ENCODE data around the gene CMIP. TPM values are rescaled to one million over a fixed set of nuclear protein-coding genes. Genes with fewer than 3 reads are reported as not detected.

CMIP gene
- total RNA-seq, 1 donor from 2014 or later, result 72.7 TPM

DNA sequence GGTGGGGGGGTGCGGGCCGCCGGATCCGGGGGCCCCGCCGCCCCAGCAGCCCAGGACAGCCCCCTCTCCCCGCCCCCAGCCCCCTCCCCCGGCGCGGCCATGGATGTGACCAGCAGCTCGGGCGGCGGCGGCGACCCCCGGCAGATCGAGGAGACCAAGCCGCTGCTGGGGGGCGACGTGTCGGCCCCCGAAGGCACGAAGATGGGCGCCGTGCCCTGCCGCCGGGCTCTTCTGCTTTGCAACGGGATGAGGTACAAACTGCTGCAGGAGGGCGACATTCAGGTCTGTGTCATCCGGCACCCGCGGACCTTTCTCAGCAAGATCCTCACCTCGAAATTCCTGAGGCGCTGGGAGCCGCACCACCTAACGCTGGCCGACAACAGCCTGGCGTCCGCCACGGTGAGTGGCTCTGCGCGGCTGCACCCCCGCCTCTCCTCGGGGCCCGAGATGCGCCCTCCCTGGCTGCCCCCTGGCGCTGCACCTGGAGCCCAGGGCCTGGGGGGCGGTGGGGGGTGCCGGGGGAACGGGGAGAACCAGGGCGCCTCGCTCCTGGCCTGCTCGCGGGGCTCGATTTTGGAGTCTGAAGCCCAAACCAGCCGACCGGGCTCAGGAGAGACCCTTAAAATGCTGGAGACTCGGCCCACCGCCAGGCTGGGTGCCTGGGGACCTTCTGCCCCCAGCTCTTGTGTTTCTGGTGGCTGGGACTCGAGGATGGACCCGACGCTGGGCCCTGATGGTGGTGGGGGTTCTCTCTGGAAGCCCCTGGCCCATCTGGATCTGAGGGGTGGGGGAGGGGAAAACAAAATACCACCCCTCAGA is 744 bp downstream of the CMIP start:
- ATAC-seq (no peak), DNase-seq (ENCODE audit: low spot score) (no peak)
- intact Hi-C loops (cut with DNase I), result no loop called here

DNA sequence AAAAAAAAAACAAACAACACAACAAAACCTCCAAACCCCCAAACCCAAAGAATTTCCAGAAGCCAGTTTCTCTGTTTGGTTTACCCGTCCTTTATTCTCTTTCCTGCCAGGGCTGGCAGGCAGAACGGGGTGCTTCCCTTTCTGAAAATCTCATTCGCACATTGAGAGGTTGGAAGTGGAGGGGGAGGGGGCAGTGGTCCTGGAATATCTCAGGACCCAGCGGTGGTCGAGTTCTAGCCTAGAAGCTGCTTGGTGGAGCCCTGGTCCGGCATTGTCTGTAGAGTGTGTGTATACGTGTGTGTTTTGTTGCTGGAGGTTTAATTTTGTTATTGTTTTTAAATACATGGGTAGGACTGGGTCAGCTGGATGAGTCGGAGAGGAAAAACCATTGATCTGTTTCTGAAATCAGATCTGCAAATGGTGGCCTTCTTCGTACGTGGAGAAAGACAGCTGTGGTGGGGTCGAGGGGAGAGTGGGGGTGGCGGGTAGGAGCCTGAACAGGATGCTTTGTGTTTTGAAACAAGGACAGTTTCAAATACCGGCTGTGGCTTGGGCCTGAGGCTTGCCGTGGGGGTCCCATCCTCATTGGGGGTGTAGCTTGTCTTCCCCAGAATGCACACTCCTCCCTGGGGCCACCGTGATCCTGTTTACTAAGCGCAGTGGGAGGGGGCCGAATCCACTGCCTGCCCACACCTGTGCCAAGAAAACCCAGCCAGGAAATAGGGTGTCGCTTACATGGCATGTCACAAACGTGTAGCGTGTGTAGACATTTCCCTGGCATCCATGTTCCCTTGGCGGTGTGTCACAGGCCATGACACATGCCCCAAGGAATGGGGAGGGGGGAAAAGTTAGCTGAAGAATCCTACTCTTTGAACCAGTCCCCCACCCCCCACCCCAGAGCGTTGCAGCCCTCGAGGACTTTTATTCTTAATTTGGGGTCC is 1.6 kb downstream of the CMIP start:
- ATAC-seq, result no peak
- intact Hi-C loops (cut with DNase I), result no loop called here
- no peak for DNase-seq (ENCODE audit: low spot score)

DNA sequence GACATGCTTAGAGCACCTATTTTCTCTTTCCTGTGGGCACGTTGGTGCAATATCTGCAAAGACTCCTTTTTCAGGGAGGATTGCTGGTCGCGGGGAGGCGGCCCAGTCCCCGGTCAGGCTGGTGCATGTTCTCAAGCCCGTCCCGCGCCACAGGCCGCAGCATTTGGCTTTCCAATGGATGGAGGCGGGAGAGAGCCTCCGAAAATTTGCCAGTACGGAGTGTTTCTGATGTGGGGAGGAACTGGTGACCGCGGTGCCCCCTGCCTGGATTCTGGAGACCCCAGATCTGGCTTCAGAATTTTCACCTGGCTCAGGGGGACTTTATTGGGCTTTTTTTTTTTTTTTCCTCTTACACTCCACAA is 2.3 kb downstream of the CMIP start:
- intact Hi-C loops (cut with DNase I), result no loop called here
- ATAC-seq (no peak), DNase-seq (ENCODE audit: low spot score) (no peak)

DNA sequence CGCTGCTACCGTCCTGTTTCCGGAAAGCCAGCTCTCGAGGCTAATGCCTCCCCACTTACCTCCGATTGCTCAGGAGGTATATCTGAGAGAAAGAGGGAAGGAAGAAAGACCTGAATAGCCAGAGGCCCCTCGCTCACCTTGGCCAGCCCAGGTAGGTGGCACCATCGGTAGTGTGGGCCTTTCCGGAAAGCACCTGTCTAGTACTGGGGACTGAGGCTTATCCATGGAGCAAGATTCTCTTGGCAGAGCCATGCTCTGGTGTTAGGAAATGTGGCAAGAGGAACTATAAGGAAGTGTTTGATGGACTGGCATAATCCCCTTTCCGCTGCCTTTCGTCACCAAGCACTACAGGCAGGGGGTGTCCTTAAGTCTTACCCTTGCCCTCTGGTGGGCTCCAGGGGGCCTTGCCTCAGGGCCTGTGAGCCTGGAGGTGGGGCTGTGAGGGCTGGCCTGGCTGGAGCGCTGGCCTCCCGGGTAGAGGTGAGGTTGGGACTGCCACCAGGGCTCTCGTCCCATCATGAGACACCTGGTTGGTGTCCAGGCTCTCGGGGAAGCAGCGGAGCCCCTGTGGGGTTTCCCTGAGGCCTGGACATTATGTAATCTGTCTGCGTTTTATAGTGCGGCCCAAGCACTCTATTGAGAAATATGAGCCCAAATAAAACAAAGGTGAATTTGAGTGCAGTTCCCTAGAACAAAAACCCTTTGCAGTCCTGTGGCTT is 2.9 kb downstream of the CMIP start:
- DNase-seq (ENCODE audit: low spot score) (no peak), ATAC-seq (peak; percentile 8)
- intact Hi-C loops (cut with DNase I), result no loop called here

DNA sequence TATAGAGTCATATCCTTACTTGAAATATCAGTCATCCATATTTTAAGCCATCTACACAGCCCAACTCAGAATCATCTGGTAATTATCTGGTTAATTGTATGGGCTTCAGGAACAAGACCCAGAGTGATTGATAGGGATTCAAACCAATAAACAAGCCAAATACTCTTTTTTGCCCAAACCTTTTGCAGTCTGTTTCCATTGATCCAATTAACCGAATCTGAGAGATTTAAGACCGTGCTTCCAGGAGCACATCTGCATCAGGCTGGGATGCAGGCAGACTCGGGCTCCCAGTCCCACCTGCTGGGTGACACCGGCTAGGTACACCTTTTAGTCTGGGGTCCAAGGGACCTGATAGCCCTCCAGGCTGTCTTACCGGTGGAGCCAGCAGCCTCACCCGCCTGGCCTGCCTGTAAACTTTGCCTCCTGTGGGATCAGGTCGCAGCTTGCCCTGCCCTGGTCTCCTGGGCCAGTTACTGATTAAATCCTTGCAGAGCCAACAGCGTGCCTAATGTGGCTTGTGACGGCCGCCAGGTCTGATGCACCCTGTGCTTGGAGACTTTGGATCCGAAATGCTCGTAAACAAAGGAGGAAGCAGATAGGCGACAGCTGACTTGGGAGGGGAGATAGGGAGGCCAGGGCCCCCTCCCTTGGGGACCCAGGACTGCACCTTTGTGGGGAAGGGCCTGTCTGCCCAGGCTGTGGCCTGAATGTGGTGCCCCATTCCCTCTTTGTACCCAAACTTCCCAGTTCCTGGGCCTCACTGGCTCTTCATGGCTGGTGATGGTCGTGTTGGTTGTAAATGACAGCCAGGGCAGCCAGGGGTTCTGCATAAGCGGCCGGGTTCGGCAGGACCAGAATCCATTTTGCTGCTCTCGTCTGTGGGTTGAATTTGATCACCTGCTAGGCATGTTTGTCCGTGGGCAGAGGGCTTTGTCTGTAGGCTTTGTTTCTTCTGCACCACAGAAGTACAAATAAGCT is 3.8 kb downstream of the CMIP start:
- intact Hi-C loops (cut with DNase I), result no loop called here
- ATAC-seq (no peak), DNase-seq (ENCODE audit: low spot score) (no peak)

DNA sequence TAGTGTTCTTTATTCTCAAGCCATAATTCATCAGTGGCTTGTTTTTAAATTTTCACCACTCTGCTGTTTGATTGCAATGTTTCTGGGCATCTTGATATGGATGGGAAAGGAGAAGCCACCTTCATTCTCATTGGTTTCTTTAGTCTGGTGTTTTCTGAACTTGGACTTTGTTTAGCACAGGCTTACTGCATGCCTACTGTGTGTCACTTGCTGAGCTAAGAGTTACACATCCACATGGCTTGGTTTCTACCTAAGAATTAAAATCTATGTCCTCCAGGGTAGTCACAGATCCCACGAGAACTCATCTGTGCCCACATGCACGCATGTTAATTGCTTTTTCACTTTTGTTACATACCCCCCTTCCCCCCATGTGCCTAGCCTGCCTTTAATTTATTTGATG is 4.6 kb downstream of the CMIP start:
- ATAC-seq, result no peak
- no peak for DNase-seq (ENCODE audit: low spot score)
- intact Hi-C loops (cut with DNase I), result no loop called here

DNA sequence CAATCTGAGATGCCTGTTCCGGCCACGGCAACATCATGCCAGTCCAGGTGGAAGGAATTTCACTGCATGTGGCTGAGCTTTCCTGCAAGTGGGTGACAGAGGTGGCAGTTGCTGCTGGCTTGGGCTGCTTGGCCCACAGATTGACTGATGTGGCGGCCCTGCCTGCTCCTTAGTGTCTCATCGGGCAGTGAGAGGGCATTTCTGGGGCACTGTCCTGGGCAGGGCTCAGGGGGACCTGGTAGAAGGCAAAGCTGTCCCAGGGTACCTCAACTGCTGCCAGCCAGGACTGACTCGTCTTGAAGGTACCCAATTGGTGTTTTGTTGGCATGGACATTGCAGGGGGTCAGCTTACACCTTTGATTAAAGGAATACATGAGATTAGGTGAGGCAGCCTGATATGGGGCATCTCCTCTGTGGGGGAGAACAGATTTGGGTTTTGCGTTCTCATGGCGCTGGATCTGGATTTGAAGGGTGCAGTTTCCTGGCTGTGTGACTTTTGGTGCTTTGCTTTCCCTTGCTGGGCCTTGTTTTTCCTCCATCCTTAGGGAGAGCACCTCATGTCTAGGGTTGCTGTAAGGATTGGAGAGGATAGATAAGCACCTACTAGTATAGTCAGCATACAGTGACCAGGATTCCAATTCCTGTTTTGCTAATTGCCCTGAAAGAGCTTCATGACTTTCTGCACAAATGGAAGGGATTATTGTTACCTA is 5.4 kb downstream of the CMIP start:
- DNase-seq (ENCODE audit: low spot score) (no peak), ATAC-seq (no peak)
- intact Hi-C loops (cut with DNase I), result no loop called here

DNA sequence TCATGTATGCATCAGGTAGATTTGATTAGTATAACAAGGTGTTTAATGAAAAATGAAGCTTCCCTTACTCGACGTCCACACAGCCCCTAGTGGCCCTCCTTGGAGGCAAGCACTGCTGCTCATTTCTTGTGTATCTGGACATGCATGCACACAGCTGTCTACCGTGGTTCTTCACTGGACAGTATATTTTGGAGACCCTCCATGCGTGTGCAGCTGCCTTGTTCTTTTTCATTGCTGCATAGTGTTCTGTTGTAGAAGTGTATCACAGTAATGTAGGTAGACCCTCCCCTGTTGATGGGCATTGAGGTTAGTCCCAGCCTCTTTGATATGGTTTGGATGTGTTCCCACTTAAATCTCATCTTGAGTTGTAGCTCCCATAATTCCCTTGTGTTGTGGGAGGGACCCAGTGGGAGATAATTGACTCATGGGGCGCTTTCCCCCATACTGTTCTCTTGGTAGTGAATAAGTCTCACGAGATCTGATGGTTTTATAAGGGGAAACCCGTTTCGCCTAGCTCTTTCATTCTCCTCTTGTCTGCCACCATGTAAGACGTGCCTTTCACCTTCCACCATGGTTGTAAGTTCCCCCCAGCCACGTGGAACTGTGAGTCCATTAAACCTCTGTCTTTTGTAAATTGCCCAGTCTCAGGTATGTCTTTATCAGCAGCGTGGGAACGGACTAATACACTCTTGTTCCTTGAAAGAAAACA is 6.3 kb downstream of the CMIP start:
- DNase-seq (ENCODE audit: low spot score), result no peak
- no peak for ATAC-seq
- intact Hi-C loops (cut with DNase I), result no loop called here

DNA sequence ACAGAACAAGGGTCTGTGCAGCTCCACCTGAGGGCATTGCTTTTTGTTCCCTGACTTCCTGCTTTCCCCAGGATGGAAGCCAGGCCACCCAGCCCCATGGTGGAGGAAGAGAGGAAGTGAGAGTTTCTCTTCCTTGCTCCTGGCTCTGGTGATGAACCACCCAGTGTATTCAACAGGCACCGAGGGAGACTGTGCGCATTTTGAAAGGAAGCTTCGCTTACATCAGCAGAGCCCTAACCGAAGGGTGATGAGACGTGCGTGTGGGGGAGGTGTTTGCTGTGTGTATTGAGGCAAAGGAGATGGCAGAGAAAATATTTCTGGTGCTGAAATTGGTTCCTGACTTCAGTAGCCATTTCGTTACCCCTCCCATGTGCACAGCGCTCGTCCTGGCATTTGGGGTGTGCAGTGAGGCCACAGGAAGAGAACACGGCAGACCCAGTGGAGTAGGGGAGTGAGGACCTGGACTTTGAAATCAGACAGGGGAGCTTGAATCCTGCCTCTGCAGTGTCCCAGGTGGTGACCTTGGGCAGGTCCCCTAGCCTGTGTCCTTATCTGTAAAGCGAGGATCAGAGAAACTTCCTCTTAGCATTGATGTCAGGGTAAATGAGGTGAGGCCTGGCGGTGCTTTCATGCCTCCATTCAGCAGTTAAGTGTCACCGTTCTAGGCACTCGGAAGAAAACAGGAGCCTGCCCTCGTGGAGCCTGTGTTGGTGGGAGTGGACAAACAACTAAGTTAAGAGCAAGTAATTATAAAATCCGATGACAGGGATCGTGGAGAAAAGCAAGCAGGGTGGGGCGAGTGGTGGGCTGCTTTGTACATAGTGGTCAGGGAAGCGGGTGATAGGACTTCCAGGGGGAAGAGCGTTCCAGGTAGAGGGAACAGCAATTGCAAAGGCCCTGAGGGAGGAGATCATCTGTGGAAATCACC is 7.4 kb downstream of the CMIP start:
- intact Hi-C loops (cut with DNase I), result no loop called here
- ATAC-seq (peak; percentile 54), DNase-seq (ENCODE audit: low spot score) (no peak)

DNA sequence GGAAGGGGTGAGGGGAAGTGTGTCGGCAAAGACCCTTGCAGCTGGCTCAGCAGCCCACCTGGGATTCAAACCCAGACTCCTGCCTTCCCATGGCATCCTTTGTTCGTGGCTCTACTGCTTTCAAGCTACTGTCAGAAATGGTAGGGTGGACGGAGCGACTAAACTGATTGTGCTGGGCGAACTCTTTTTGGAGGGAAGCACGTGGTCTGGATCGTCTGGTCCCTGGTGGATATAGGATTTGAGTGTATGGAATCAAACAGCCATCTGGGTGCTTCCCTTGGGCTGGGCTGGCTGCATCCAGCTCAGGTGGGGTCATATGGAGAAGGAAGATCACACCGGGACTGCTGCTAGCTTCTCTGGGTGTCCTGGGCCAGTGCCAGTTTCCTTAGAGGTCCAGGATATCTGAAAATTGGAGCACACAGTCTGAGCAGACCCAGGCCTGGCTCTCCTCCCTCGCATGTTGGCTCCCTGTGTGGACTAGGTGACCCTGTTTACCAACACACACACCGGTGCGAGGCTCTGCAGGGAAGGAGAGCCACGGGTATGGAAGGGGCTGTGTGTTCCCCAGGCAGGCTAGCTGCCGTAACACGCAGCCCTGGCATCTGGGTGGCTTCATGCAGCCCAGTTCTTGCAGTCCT is 8.6 kb downstream of the CMIP start:
- intact Hi-C loops (cut with DNase I), result no loop called here
- no peak for DNase-seq (ENCODE audit: low spot score)
- no peak for ATAC-seq

DNA sequence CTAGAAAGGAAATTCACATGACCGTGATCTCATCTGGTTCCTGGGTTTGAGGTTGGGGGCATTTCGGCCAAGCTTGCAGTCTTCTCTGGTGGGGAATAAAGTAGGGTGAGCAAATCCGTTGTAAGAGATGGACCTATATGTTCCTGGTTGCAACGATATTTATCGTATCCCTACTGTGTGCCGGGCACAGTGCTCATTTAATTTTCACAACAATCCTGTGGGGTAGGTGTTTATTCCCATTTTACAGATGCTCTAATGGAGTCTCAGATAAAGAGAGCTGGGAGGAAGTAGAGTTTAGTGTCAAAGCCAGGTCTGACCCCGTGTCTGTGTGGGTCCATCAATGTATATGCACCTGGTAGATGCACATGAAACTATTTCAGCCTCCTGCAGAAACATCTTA is 9.4 kb downstream of the CMIP start:
- DNase-seq (ENCODE audit: low spot score), result no peak
- intact Hi-C loops (cut with DNase I), result no loop called here
- ATAC-seq, result no peak

DNA sequence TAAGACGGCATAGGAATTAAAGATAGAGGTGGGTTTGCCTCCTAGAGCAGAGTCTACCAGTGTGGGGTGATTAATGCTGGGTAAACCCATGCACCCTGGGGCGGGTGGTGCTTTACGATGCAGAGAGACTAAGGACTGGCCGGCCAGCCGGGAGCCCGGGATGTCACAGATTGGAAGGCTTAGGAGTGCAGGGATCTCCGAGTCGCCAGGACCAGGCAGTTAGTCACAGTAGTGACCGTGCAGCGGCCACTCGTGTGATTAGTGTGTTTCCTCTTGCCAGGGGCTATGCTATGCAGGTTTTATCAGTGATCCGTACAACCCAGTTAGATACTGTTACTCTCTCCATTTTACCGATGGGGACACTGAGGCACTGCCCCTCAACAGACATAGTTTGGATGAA is 10.4 kb downstream of the CMIP start:
- ATAC-seq, result no peak
- DNase-seq (ENCODE audit: low spot score), result no peak
- intact Hi-C loops (cut with DNase I), result no loop called here

DNA sequence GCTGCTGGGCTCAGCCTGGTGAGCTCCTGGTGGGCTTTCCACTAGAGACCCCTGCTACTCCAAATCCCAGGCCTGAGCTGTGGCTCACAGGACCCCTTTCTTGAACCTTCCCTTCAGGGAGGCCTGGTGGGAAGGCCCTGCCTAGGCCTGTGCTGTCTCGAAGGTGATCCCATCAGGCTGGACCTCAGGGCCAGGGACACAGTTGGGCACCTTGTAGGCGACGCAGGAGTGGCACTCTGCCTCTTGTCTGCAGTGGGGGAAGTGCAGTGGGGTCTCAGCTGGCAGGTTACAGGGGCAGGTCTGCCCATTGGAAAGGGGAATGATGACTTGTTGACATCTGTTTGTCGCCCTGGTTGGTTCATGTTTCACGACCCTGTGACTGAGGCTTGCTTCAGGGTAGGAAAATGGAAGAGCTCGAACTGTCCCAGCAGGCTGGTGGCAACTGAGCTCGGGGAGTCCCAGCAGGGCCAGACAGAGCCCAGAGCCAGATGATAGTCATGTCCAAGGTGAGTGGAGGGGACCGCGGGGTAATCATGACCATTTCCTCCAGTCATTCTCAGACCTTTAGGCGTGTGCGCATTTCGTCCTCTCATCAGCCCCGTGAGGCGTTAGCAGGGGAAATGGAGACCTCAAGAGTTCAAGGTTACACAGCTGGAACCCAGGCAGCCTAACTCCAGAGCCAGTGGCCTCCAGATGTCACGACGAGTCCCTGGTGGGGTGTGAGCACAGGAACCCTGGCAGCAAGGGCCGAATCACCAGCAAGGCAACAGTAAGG is 11.3 kb downstream of the CMIP start:
- DNase-seq (ENCODE audit: low spot score) (no peak), ATAC-seq (no peak)
- intact Hi-C loops (cut with DNase I), result no loop called here

DNA sequence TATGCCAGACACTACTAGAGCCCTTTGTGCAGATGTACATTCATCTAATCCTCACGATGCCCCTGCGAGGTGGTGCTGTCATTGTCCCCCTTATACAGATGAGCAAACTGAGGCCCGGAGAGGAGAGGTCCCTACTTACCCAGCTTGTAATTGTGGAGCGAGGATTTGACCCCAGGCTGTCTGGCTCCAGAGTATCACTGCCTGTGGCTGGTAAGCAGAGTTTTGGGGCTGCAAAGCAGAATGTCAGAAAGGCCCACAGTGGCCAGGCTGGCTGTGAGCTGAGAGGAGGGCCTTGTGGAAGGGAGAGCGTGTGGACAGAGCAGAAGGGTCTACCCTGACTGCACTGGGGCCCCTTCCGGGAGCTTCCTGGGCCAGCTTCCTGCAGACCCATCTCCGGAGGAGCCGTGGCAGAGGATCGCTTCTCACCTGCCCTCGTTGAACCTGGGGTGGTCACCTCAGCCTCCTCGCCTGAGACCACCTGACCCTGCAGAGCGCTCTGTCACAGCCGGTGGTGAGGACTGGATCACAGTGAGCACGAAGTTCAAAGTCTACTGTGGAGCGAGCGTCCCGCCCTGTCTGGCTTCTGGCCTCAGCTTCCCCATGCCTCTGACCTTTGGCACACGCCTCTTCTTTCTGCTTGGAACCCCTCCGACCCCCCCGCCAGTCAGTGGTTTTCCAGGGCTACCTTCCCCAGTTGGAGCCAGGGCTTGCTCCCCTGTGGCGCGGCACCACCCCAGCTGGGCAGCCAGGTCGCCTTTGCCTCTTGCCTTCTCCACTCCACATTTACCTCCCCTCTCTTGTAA is 12.1 kb downstream of the CMIP start:
- DNase-seq (ENCODE audit: low spot score) (no peak), ATAC-seq (no peak)
- intact Hi-C loops (cut with DNase I), result no loop called here
